ENCODE results near the gene CERK.

Gene CERK

GRCh38 chr22:46690146-46690545 lies 47.9 kb downstream of the CERK start:
- no peak for TF ChIP-seq EZH2phosphoT487 (IDR thresholded peaks at IDR 0.05; ENCODE audit: low read length)
- TF ChIP-seq CTCF (IDR thresholded peaks at IDR 0.05; ENCODE audit: low read length) = no peak
- no peaks in the 10 kb centered on the region for H4K20me1 ChIP-seq (ENCODE audit: insufficient read depth, low read length)
- no peaks in the 10 kb centered on the region for H3F3A ChIP-seq (ENCODE audit: insufficient read depth, low read length)
- no peak for DNase-seq
- H3K9me2 ChIP-seq (replicated peaks; ENCODE audit: insufficient read depth, low read length) = no peaks in the 10 kb centered on the region
- no peak overlapping the region for H3K9ac ChIP-seq (ENCODE audit: low read length)
- H3K36me3 ChIP-seq (replicated peaks; ENCODE audit: insufficient read depth, low read length) = peaks cover 19% of the 10 kb centered on the region; the same call in 1 of the 2 replicates
- H3K4me2 ChIP-seq (ENCODE audit: low read depth, low read length) = no peak overlapping the region
- no peak overlapping the region for H2AFZ ChIP-seq (ENCODE audit: low read length)
- H3K4me3 ChIP-seq (ENCODE audit: low read length) = no peak overlapping the region
- H3K27ac ChIP-seq (ENCODE audit: low read length) = no peak overlapping the region
- H3K27me3 ChIP-seq (replicated peaks; ENCODE audit: insufficient read depth, low read length) = no peaks in the 10 kb centered on the region
- H3K4me1 ChIP-seq (ENCODE audit: low read length) = no peaks in the 10 kb centered on the region
- no peaks in the 10 kb centered on the region for H3K9me3 ChIP-seq (replicated peaks; ENCODE audit: insufficient read depth, low read length)
- H3K79me2 ChIP-seq (ENCODE audit: low read length) = no peaks in the 10 kb centered on the region

GRCh38 chr22:46688949-46689348 lies 49.1 kb downstream of the CERK start:
- TF ChIP-seq EZH2phosphoT487 (IDR thresholded peaks at IDR 0.05; ENCODE audit: low read length) (no peak), EZH2 (optimal IDR thresholded peaks at IDR 0.05; ENCODE audit: low read depth, low read length) (no peak), CTCF (IDR thresholded peaks at IDR 0.05; ENCODE audit: low read length) (no peak)
- no peaks in the 10 kb centered on the region for H4K20me1 ChIP-seq (ENCODE audit: insufficient read depth, low read length)
- H3K9me2 ChIP-seq (replicated peaks; ENCODE audit: insufficient read depth, low read length) = no peaks in the 10 kb centered on the region
- H3F3A ChIP-seq (ENCODE audit: insufficient read depth, low read length) = no peaks in the 10 kb centered on the region
- H2AFZ ChIP-seq (ENCODE audit: low read length) = no peak overlapping the region
- H3K4me2 ChIP-seq (ENCODE audit: low read depth, low read length) = no peak overlapping the region
- H3K4me1 ChIP-seq (ENCODE audit: low read length) = no peaks in the 10 kb centered on the region
- no peak overlapping the region for H3K9ac ChIP-seq (ENCODE audit: low read length)
- H3K9me3 ChIP-seq (replicated peaks; ENCODE audit: insufficient read depth, low read length) = no peaks in the 10 kb centered on the region
- no peak overlapping the region for H3K27ac ChIP-seq (ENCODE audit: low read length)
- H3K79me2 ChIP-seq (ENCODE audit: low read length) = no peaks in the 10 kb centered on the region
- peaks cover 19% of the 10 kb centered on the region; the same call in 1 of the 2 replicates for H3K36me3 ChIP-seq (replicated peaks; ENCODE audit: insufficient read depth, low read length)
- H3K27me3 ChIP-seq (replicated peaks; ENCODE audit: insufficient read depth, low read length) = no peaks in the 10 kb centered on the region
- DNase-seq = no peak
- H3K4me3 ChIP-seq (ENCODE audit: low read length) = no peak overlapping the region

- Histone ChIP-seq H2AFZ (ENCODE audit: low read length) (no peak overlapping the region), H4K20me1 (ENCODE audit: insufficient read depth, low read length) (no peaks in the 10 kb centered on the region)
These were observed 50.6 kb downstream of the CERK start for GRCh38 chr22:46687460-46687859.

More at GRCh38 chr22:46687460-46687859, 50.6 kb downstream of the CERK start:
- Histone ChIP-seq H3K4me3 (ENCODE audit: low read length) (no peak overlapping the region), H3K4me1 (ENCODE audit: low read length) (no peaks in the 10 kb centered on the region), H3K9me3 (replicated peaks; ENCODE audit: insufficient read depth, low read length) (no peaks in the 10 kb centered on the region), H3K27ac (ENCODE audit: low read length) (no peak overlapping the region), H3K36me3 (replicated peaks; ENCODE audit: insufficient read depth, low read length) (peaks cover 19% of the 10 kb centered on the region; the same call in 1 of the 2 replicates), H3K9ac (ENCODE audit: low read length) (no peak overlapping the region), H3K4me2 (ENCODE audit: low read depth, low read length) (no peak overlapping the region), H3K9me2 (replicated peaks; ENCODE audit: insufficient read depth, low read length) (no peaks in the 10 kb centered on the region), H3F3A (ENCODE audit: insufficient read depth, low read length) (0 out of 2 replicates have a peak, but pooled peaks cover 2% of the 10 kb centered on the region), H3K79me2 (ENCODE audit: low read length) (no peaks in the 10 kb centered on the region), H3K27me3 (replicated peaks; ENCODE audit: insufficient read depth, low read length) (no peaks in the 10 kb centered on the region)
- TF ChIP-seq CTCF (IDR thresholded peaks at IDR 0.05; ENCODE audit: low read length) (no peak), EZH2 (optimal IDR thresholded peaks at IDR 0.05; ENCODE audit: low read depth, low read length) (no peak), EZH2phosphoT487 (IDR thresholded peaks at IDR 0.05; ENCODE audit: low read length) (no peak)
- no peak for DNase-seq
